ENCODE data around the gene EIF4G1. TPM values are rescaled to one million over a fixed set of nuclear protein-coding genes. Genes with fewer than 3 reads are reported as not detected.

EIF4G1 gene
- total RNA-seq, 6 donors from 2014 or later: 278 to 408 (median 326) TPM

GRCh38 chr3:184378651-184379357 is 64.4 kb downstream of the EIF4G1 start:
- DNase-seq (no peak), ATAC-seq (ENCODE audit: low FRiP score in 2 of 2) (no peak)
- H3K27ac ChIP-seq: peak overlapping the region in 2 of 4 donors; percentile 57 to 73
- H3K9me3 ChIP-seq: no peaks in the 10 kb centered on the region
- H3K4me3 ChIP-seq: no peak overlapping the region
- H3K36me3 ChIP-seq: no peaks in the 10 kb centered on the region
- TF ChIP-seq EP300 (IDR thresholded peaks at IDR 0.05): no peak
- peaks cover 13 to 28% (median 18%) of the 10 kb centered on the region in 4 donors for H3K4me1 ChIP-seq
- peaks cover 0 to 25% (median 15%) of the 10 kb centered on the region in 4 donors for H3K27me3 ChIP-seq
- WGBS, 2 donors: 77 to 93% methylated on average over 10 of the region's 10 CpGs

DNA sequence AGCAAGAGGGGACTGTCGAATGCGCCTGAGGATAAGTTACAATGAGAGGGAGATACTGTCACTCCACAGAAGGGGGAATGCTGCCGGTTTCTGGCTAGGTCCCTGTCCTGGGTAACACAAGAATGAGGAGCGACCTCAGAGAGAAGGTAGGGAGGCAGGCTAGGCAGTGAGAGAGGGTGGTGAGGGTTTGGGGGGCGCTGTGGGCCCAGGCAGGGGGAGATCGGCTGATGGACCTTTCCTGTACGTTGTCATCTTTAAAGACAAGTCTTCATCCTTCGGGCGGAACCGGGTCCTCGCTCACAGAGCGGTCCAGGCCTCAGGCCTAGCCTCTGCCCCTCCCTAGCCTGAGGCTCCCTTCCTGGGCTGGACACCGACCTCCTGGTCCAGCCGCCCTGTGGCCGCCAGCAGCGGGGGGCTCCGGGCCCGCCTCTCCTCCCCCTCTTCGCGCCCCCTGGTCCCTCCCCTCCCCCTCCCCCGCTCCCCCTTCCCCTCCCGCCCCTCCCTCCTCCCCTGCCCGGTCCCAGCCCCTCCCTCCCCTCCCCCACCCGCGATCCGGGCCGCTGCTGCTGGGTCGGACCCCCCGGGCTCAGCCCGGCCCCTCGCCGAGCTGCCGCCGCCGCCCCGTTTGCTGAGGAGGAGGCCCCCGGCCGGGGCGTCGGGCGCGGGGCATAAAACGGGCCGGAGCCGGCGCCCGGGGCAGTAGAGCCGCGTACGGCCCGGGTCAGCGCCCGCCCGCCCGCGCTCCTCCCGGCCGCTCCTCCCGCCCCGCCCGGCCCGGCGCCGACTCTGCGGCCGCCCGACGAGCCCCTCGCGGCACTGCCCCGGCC is 65.2 kb downstream of the EIF4G1 start, which contains the start of gene CHRD:
TSS of gene CHRD (plus strand) at position 697 of the 827 bp plus-strand sequence. CDS start 265 bp downstream, outside the sequence.
- H3K36me3 ChIP-seq: no peaks in the 10 kb centered on the region
- TF ChIP-seq POLR2A (IDR thresholded peaks at IDR 0.05): no peak
- no peak for DNase-seq
- H3K4me3 ChIP-seq: peak within 1 kb of the TSS; percentile 37 to 55 (median 51)
- H3K27me3 ChIP-seq: peaks cover 0 to 25% (median 15%) of the 10 kb centered on the region in 4 donors
- H3K9me3 ChIP-seq: no peaks in the 10 kb centered on the region
- H3K4me1 ChIP-seq: peaks cover 13 to 28% (median 18%) of the 10 kb centered on the region in 4 donors
- peak within 1 kb of the TSS; percentile 24 to 73 (median 64) for H3K27ac ChIP-seq
- WGBS, 2 donors: 56 to 61% methylated on average over 13 to 19 of the region's 71 CpGs
- peak in 1 of 2 donors; percentile 62 for ATAC-seq (ENCODE audit: low FRiP score in 2 of 2)

GRCh38 chr3:184380185-184380626 is 65.8 kb downstream of the EIF4G1 start:
- H3K4me3 ChIP-seq: peak overlapping the region; percentile 37 to 55 (median 51)
- DNase-seq: peak; percentile 43 to 92
- no peak for TF ChIP-seq EP300 (IDR thresholded peaks at IDR 0.05)
- TF ChIP-seq POLR2A (IDR thresholded peaks at IDR 0.05): no peak
- no peak for TF ChIP-seq POLR2AphosphoS5 (IDR thresholded peaks at IDR 0.05)
- no peak for TF ChIP-seq CTCF (IDR thresholded peaks at IDR 0.05)
- H3K9me3 ChIP-seq: no peaks in the 10 kb centered on the region
- ATAC-seq (ENCODE audit: low FRiP score in 2 of 2): peak in 1 of 2 donors; percentile 65
- H3K36me3 ChIP-seq: no peaks in the 10 kb centered on the region
- no CpG with 5 or more reads among the region's 62 CpGs for WGBS, 2 donors
- peaks cover 0 to 25% (median 15%) of the 10 kb centered on the region in 4 donors for H3K27me3 ChIP-seq
- H3K27ac ChIP-seq: peak overlapping the region in 1 of 4 donors; percentile 71
- peaks cover 13 to 28% (median 18%) of the 10 kb centered on the region in 4 donors for H3K4me1 ChIP-seq

- peak in 1 of 2 donors; percentile 11 for ATAC-seq (ENCODE audit: low FRiP score in 2 of 2)
- Histone ChIP-seq H3K27me3 (peaks cover 0 to 25% (median 15%) of the 10 kb centered on the region in 4 donors), H3K36me3 (no peaks in the 10 kb centered on the region), H3K27ac (peak overlapping the region in 3 of 4 donors; percentile 36 to 71 (median 69)), H3K9me3 (no peaks in the 10 kb centered on the region), H3K4me1 (peaks cover 13 to 28% (median 18%) of the 10 kb centered on the region in 4 donors), H3K4me3 (peak overlapping the region; percentile 18 to 55 (median 51))
- DNase-seq: peak in 1 of 2 donors; percentile 88
- WGBS, 2 donors: 5 to 7% methylated on average over 5 to 20 of the region's 42 CpGs
- TF ChIP-seq CTCF (IDR thresholded peaks at IDR 0.05) (no peak), EP300 (IDR thresholded peaks at IDR 0.05) (no peak), POLR2AphosphoS5 (IDR thresholded peaks at IDR 0.05) (no peak), POLR2A (IDR thresholded peaks at IDR 0.05) (no peak)
Observed at GRCh38 chr3:184380627-184381260, 66.3 kb downstream of the EIF4G1 start.

- Histone ChIP-seq H3K9me3 (no peaks in the 10 kb centered on the region), H3K27ac (peak overlapping the region in 2 of 4 donors; percentile 36 to 69), H3K4me3 (peak overlapping the region in 3 of 4 donors; percentile 11 to 55 (median 54)), H3K4me1 (peaks cover 13 to 28% (median 18%) of the 10 kb centered on the region in 4 donors), H3K36me3 (no peaks in the 10 kb centered on the region), H3K27me3 (peaks cover 0 to 25% (median 15%) of the 10 kb centered on the region in 4 donors)
- TF ChIP-seq POLR2AphosphoS5 (IDR thresholded peaks at IDR 0.05) (no peak), CTCF (IDR thresholded peaks at IDR 0.05) (no peak), POLR2A (IDR thresholded peaks at IDR 0.05) (no peak), EP300 (IDR thresholded peaks at IDR 0.05) (no peak)
- 8 to 60% methylated on average over 2 to 49 of the region's 55 CpGs for WGBS, 2 donors
- DNase-seq (peak in 1 of 2 donors; percentile 84), ATAC-seq (ENCODE audit: low FRiP score in 2 of 2) (peak in 1 of 2 donors; percentile 37)
Observed at GRCh38 chr3:184381261-184382224, 67.1 kb downstream of the EIF4G1 start.
